Umbilical cord (tissue), 2 donors: ENCODE data around the gene TTYH1. TPM values are rescaled to one million over a fixed set of nuclear protein-coding genes. Genes with fewer than 3 reads are reported as not detected.
"Not testable (repeated sequence)": the region's sequence is repeated elsewhere in the genome, so short reads cannot be mapped to it uniquely, and the experiment has no call there.

Experiments used
- DNase-seq: peaks from one replicate; pipeline ENCODE4 v3.0.0-alpha.2; 2015; ENCODE audit warnings: low spot score
- total RNA-seq: library from RNA; depleted of rRNA; stranded (reverse); fragments of >200 nt; gene quantifications from one replicate; pipeline ENCODE4 v1.2.3, GENCODE V29; 2014; ENCODE audit warnings: low replicate concordance; ENCODE audit not compliant: insufficient read depth

The TTYH1 gene
- total RNA-seq, 1 donor from 2014 or later, result 0.24 TPM

- DNase-seq, result no peak
These were observed 44.3 kb downstream of the TTYH1 start for GRCh38 chr19:54459282-54460229.

GRCh38 chr19:54460230-54461005 is 45.2 kb downstream of the TTYH1 start:
- DNase-seq, result no peak

GRCh38 chr19:54461210-54461609 is 45.9 kb downstream of the TTYH1 start:
- DNase-seq, result no peak

GRCh38 chr19:54461613-54462012 is 46.3 kb downstream of the TTYH1 start:
- no peak for DNase-seq

- DNase-seq, result no peak
These were observed 46.9 kb downstream of the TTYH1 start for GRCh38 chr19:54462047-54462654.

- peak; percentile 75 for DNase-seq
These were observed 47.6 kb downstream of the TTYH1 start for GRCh38 chr19:54462655-54463530.

GRCh38 chr19:54463531-54464043 is 48.3 kb downstream of the TTYH1 start, which contains the start of gene LENG9:
LENG9 (minus strand) TSS chr19:54463778; CDS start chr19:54463526, 252 bp downstream.
- DNase-seq, result peak; percentile 99

GRCh38 chr19:54464044-54464629 is 48.9 kb downstream of the TTYH1 start:
- DNase-seq, result peak; percentile 93

GRCh38 chr19:54464630-54465425 is 49.6 kb downstream of the TTYH1 start:
- peak; percentile 92 for DNase-seq

- no peak for DNase-seq
These were observed 50.3 kb downstream of the TTYH1 start for GRCh38 chr19:54465426-54466109.

GRCh38 chr19:54466110-54466480 is 50.8 kb downstream of the TTYH1 start:
- not testable (repeated sequence) for DNase-seq

- DNase-seq, result no peak
These were observed 54.3 kb downstream of the TTYH1 start for GRCh38 chr19:54469496-54469934.

- no peak for DNase-seq
These were observed 55.1 kb downstream of the TTYH1 start for GRCh38 chr19:54470276-54470887.

GRCh38 chr19:54470991-54471782 is 55.9 kb downstream of the TTYH1 start:
- peak; percentile 40 for DNase-seq

GRCh38 chr19:54473071-54473891 is 58.0 kb downstream of the TTYH1 start, which contains the start of gene CDC42EP5:
CDC42EP5 (minus strand) TSS chr19:54473296; CDS start chr19:54465547, 7,749 bp downstream.
- DNase-seq, result peak; percentile 98

- peak; percentile 76 for DNase-seq
These were observed 58.7 kb downstream of the TTYH1 start for GRCh38 chr19:54473892-54474372.
